ENCODE data around the gene PDE3B. TPM values are rescaled to one million over a fixed set of nuclear protein-coding genes. Genes with fewer than 3 reads are reported as not detected.
A peak's percentile ranks its signal among the peaks of the same experiment; 100 is the strongest.

PDE3B gene
- total RNA-seq, 2 donors from 2014 or later: 17.4 to 64.6 TPM

- intact Hi-C loops (cut with DNase I): no loop called here
- ATAC-seq: no peak
Measured at GRCh38 chr11:14612694-14613093, 30.9 kb upstream of the PDE3B start.

GRCh38 chr11:14614091-14614622, 29.4 kb upstream of the PDE3B start:
- Histone ChIP-seq H3K9me3 (no peaks in the 10 kb centered on the region), H3K4me3 (no peak overlapping the region), H3K27ac (no peak overlapping the region), H3K4me1 (peaks cover 6% of the 10 kb centered on the region), H3K27me3 (no peaks in the 10 kb centered on the region), H3K36me3 (replicated peaks in 1 of 2; ENCODE audit: insufficient read depth in 1 of 2, low read depth in 2 of 2) (no peaks in the 10 kb centered on the region)
- WGBS, 2 donors: 89 to 90% methylated on average over 2 of the region's 2 CpGs
- DNase-seq: no peak
- TF ChIP-seq POLR2A (IDR thresholded peaks at IDR 0.05) (no peak), CTCF (IDR thresholded peaks at IDR 0.05) (no peak)
- no peak for ATAC-seq
- intact Hi-C loops (cut with DNase I): no loop called here

More at GRCh38 chr11:14612694-14613093, 30.9 kb upstream of the PDE3B start:
- H3K27ac ChIP-seq: no peak overlapping the region
- H3K4me1 ChIP-seq: peaks cover under 1% of the 10 kb centered on the region
- no peaks in the 10 kb centered on the region for H3K27me3 ChIP-seq
- no peaks in the 10 kb centered on the region for H3K9me3 ChIP-seq
- no peak overlapping the region for H3K4me3 ChIP-seq
- TF ChIP-seq CTCF (IDR thresholded peaks at IDR 0.05) (no peak), POLR2A (IDR thresholded peaks at IDR 0.05) (no peak)
- WGBS, 2 donors: 74 to 89% methylated on average over 2 of the region's 2 CpGs
- no peaks in the 10 kb centered on the region for H3K36me3 ChIP-seq (replicated peaks in 1 of 2; ENCODE audit: insufficient read depth in 1 of 2, low read depth in 2 of 2)
- peak in 1 of 4 donors; percentile 8 for DNase-seq

DNA sequence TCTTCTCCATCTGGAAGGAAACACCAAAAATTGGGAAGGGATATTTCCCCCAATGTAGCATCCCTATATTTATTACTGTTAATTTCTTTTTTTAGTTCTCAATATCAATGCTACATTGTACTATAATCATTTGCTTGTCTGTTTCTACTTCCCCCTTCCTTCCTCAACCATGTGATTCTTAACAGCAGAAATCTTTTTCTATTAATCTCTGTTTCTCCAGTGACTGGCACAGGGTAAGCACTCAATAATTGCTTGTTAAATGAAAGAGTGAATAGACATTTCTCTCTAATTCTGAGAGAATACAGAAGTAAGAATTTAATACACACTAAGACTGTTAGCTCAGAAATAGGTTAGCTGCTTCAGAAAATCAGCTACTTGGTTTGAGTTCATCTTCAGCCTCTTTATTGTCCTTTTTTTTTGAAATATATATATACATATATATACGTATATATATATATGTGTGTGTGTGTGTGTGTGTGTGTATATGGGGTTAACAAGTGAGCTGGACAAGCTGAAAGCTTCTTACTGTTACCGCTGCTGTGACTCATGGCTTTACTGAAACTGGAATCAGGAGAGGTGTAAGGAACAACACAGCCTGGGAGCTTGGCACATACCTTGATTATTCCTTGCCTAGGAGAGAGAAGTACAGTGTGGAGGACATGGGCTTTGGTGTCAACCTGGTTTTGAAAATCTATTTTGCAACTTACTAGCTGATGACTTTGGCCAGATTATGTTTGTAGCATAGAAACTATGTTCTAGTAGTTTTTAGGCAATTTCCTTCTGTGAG, 26.2 kb upstream of the PDE3B start:
- peaks cover 6% of the 10 kb centered on the region for H3K4me1 ChIP-seq
- TF ChIP-seq POLR2A (IDR thresholded peaks at IDR 0.05) (no peak), CTCF (IDR thresholded peaks at IDR 0.05) (no peak)
- H3K36me3 ChIP-seq (replicated peaks in 1 of 2; ENCODE audit: insufficient read depth in 1 of 2, low read depth in 2 of 2): no peaks in the 10 kb centered on the region
- no peak overlapping the region for H3K4me3 ChIP-seq
- DNase-seq (no peak), ATAC-seq (no peak)
- WGBS, 2 donors: 71 to 74% methylated on average over 2 of the region's 2 CpGs
- intact Hi-C loops (cut with DNase I): no loop called here
- no peaks in the 10 kb centered on the region for H3K9me3 ChIP-seq
- no peaks in the 10 kb centered on the region for H3K27me3 ChIP-seq
- no peak overlapping the region for H3K27ac ChIP-seq

GRCh38 chr11:14618060-14618459, 25.5 kb upstream of the PDE3B start:
- no peaks in the 10 kb centered on the region for H3K9me3 ChIP-seq
- no peak for ATAC-seq
- intact Hi-C loops (cut with DNase I): no loop called here
- TF ChIP-seq POLR2A (IDR thresholded peaks at IDR 0.05): no peak
- no peak for TF ChIP-seq CTCF (IDR thresholded peaks at IDR 0.05)
- no peaks in the 10 kb centered on the region for H3K27me3 ChIP-seq
- 81 to 84% methylated on average over 2 of the region's 2 CpGs for WGBS, 2 donors
- no peak overlapping the region for H3K27ac ChIP-seq
- no peak for DNase-seq
- H3K4me3 ChIP-seq: no peak overlapping the region
- no peaks in the 10 kb centered on the region for H3K36me3 ChIP-seq (replicated peaks in 1 of 2; ENCODE audit: insufficient read depth in 1 of 2, low read depth in 2 of 2)
- peaks cover 6% of the 10 kb centered on the region for H3K4me1 ChIP-seq
